Measurements from ENCODE around the gene MYO9B.

MYO9B gene

DNA sequence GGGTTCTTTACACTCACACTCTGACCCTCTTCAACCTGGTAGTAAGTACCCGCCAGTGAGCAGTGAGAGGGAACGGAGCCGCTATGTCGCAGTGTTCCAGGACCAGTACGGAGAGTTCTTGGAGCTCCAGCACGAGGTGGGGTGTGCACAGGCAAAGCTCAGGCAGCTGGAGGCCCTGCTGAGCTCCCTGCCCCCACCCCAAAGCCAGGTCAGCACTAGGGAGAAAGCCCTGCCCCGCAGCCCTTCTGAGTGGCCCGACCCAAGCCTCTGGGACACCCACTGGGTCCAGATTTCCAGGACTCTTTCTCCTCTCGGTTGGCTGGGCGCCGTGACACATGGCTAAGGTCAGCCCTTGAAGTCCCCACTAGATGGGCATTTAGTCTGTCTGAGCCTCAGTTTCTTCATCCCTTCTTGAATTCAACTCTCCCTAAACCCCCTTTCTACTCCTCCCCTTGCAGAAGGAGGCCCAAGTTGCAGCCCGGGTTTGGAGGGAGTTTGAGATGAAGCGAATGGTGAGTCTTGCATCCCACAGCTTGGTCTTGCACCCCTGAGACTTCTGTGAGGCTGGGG, 152.3 kb downstream of the MYO9B start:
- H2AFZ ChIP-seq (ENCODE audit: low read length), result no peak overlapping the region
- no peaks in the 10 kb centered on the region for H3F3A ChIP-seq (ENCODE audit: low read depth)
- H3K9me3 ChIP-seq (ENCODE audit: insufficient read depth, low read depth, low read length), result no peaks in the 10 kb centered on the region
- no peak overlapping the region for H3K4me2 ChIP-seq (ENCODE audit: low read depth, low read length, poor library complexity, severe bottlenecking)
- H3K9ac ChIP-seq (ENCODE audit: low read depth, low read length, poor library complexity, severe bottlenecking), result no peak overlapping the region
- peaks cover 3% of the 10 kb centered on the region for H4K20me1 ChIP-seq (ENCODE audit: insufficient read depth, low read length, poor library complexity, severe bottlenecking)
- no peak for TF ChIP-seq EZH2phosphoT487 (IDR thresholded peaks at IDR 0.05; ENCODE audit: borderline replicate concordance)
- TF ChIP-seq, protein P1, sequence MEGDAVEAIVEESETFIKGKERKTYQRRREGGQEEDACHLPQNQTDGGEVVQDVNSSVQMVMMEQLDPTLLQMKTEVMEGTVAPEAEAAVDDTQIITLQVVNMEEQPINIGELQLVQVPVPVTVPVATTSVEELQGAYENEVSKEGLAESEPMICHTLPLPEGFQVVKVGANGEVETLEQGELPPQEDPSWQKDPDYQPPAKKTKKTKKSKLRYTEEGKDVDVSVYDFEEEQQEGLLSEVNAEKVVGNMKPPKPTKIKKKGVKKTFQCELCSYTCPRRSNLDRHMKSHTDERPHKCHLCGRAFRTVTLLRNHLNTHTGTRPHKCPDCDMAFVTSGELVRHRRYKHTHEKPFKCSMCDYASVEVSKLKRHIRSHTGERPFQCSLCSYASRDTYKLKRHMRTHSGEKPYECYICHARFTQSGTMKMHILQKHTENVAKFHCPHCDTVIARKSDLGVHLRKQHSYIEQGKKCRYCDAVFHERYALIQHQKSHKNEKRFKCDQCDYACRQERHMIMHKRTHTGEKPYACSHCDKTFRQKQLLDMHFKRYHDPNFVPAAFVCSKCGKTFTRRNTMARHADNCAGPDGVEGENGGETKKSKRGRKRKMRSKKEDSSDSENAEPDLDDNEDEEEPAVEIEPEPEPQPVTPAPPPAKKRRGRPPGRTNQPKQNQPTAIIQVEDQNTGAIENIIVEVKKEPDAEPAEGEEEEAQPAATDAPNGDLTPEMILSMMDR (conservative IDR thresholded peaks at IDR 0.05; ENCODE audit: low read length), result no peak
- no peak overlapping the region for H3K4me3 ChIP-seq (ENCODE audit: low read length, poor library complexity, severe bottlenecking)
- no peaks in the 10 kb centered on the region for H3K27me3 ChIP-seq (ENCODE audit: insufficient read depth, low read length, poor library complexity, severe bottlenecking)
- peaks cover 6% of the 10 kb centered on the region; the same call in 1 of the 2 replicates for H3K36me3 ChIP-seq (ENCODE audit: insufficient read depth, low read length)
- H3K4me1 ChIP-seq (ENCODE audit: insufficient read depth, low read length, poor library complexity, severe bottlenecking), result peaks cover 6% of the 10 kb centered on the region
- 0 out of 2 replicates have a peak, but pooled peaks cover 6% of the 10 kb centered on the region for H3K79me2 ChIP-seq (ENCODE audit: insufficient read depth, low read length)
- H3K9me2 ChIP-seq (replicated peaks; ENCODE audit: low read depth, low read length), result no peaks in the 10 kb centered on the region

DNA sequence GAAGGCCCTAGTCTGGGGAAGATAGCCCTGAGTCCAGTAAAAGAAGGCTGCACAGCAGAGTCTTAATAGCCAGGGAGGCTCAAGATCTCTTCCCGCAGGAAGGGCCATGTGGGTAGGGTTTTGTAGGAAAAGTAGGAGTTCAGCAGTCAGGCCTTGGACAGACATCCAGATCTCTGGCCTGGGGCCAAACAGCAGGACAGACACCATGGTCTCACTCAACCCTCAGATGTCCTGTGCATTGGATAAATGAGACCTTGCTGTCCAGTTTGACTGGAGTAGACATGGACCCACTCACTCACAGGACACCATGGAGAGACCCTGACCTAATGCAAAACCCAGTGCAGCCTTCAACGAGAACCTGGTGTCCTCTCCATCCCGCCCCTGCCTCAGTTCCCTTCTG, 154.3 kb downstream of the MYO9B start:
- H3F3A ChIP-seq (ENCODE audit: low read depth), result no peaks in the 10 kb centered on the region
- H3K4me3 ChIP-seq (ENCODE audit: low read length, poor library complexity, severe bottlenecking), result no peak overlapping the region
- no peaks in the 10 kb centered on the region for H3K9me2 ChIP-seq (replicated peaks; ENCODE audit: low read depth, low read length)
- H2AFZ ChIP-seq (ENCODE audit: low read length), result no peak overlapping the region
- TF ChIP-seq EZH2phosphoT487 (IDR thresholded peaks at IDR 0.05; ENCODE audit: borderline replicate concordance), result no peak
- TF ChIP-seq, protein P1 (conservative IDR thresholded peaks at IDR 0.05; ENCODE audit: low read length), result no peak
- no peak overlapping the region for H3K4me2 ChIP-seq (ENCODE audit: low read depth, low read length, poor library complexity, severe bottlenecking)
- H3K4me1 ChIP-seq (ENCODE audit: insufficient read depth, low read length, poor library complexity, severe bottlenecking), result peaks cover 12% of the 10 kb centered on the region
- peaks cover 17% of the 10 kb centered on the region for H3K79me2 ChIP-seq (ENCODE audit: insufficient read depth, low read length)
- no peaks in the 10 kb centered on the region for H3K9me3 ChIP-seq (ENCODE audit: insufficient read depth, low read depth, low read length)
- peaks cover 7% of the 10 kb centered on the region for H4K20me1 ChIP-seq (ENCODE audit: insufficient read depth, low read length, poor library complexity, severe bottlenecking)
- H3K27me3 ChIP-seq (ENCODE audit: insufficient read depth, low read length, poor library complexity, severe bottlenecking), result no peaks in the 10 kb centered on the region
- H3K36me3 ChIP-seq (ENCODE audit: insufficient read depth, low read length), result peaks cover 11% of the 10 kb centered on the region; the same call in 1 of the 2 replicates
- no peak overlapping the region for H3K9ac ChIP-seq (ENCODE audit: low read depth, low read length, poor library complexity, severe bottlenecking)

DNA sequence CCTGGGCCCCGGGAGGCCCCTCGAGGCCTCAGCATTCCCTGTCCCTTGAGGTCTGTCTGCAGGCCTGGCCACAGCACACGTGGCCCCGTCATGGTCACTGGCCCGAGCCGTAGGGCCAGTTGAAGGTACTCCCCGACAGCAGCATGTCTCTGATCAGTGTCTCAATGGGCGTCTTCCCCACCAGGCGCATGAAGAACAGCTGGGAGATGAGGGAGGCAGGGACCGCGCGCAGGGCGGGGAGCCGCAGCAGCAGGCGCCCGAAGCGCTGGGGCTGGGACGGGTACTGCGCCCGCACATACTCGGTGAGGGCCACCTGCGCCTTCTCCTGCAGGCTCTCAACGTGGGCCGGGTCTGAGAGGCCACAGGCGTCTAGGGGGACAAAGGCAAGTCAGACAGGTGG, 156.7 kb downstream of the MYO9B start:
- Histone ChIP-seq H3K4me2 (ENCODE audit: low read depth, low read length, poor library complexity, severe bottlenecking) (no peak overlapping the region), H2AFZ (ENCODE audit: low read length) (no peak overlapping the region), H3K36me3 (ENCODE audit: insufficient read depth, low read length) (peaks cover 11% of the 10 kb centered on the region; the same call in 1 of the 2 replicates), H3K9ac (ENCODE audit: low read depth, low read length, poor library complexity, severe bottlenecking) (no peak overlapping the region), H3K4me1 (ENCODE audit: insufficient read depth, low read length, poor library complexity, severe bottlenecking) (peaks cover 18% of the 10 kb centered on the region), H4K20me1 (ENCODE audit: insufficient read depth, low read length, poor library complexity, severe bottlenecking) (peaks cover 7% of the 10 kb centered on the region), H3K9me2 (replicated peaks; ENCODE audit: low read depth, low read length) (no peaks in the 10 kb centered on the region), H3K9me3 (ENCODE audit: insufficient read depth, low read depth, low read length) (no peaks in the 10 kb centered on the region), H3K27me3 (ENCODE audit: insufficient read depth, low read length, poor library complexity, severe bottlenecking) (no peaks in the 10 kb centered on the region), H3K79me2 (ENCODE audit: insufficient read depth, low read length) (peaks cover 23% of the 10 kb centered on the region), H3K4me3 (ENCODE audit: low read length, poor library complexity, severe bottlenecking) (no peak overlapping the region), H3F3A (ENCODE audit: low read depth) (no peaks in the 10 kb centered on the region)
- TF ChIP-seq, protein P1 (conservative IDR thresholded peaks at IDR 0.05; ENCODE audit: low read length), result no peak
- no peak for TF ChIP-seq EZH2phosphoT487 (IDR thresholded peaks at IDR 0.05; ENCODE audit: borderline replicate concordance)
